ENCODE results near the gene ZNF814. TPM values are rescaled to one million over a fixed set of nuclear protein-coding genes. Genes with fewer than 3 reads are reported as not detected.

Gene ZNF814
- total RNA-seq, 1 experiment from 2014 or later = 3.1 TPM

- Mint-ChIP-seq H3K27me3 (ENCODE audit: insufficient read depth, unreplicated experiment) (no peaks in the 10 kb centered on the region), H3K36me3 (ENCODE audit: insufficient read depth, unreplicated experiment) (peaks cover 33% of the 10 kb centered on the region), H3K4me1 (ENCODE audit: insufficient read depth, unreplicated experiment) (peaks cover 42% of the 10 kb centered on the region), H3K4me3 (ENCODE audit: unreplicated experiment) (peak overlapping the region; percentile 3), H3K9me3 (ENCODE audit: unreplicated experiment) (no peaks in the 10 kb centered on the region), H3K27ac (ENCODE audit: low read depth, unreplicated experiment) (no peak overlapping the region)
- TF ChIP-seq CTCF (IDR thresholded peaks at IDR 0.05; ENCODE audit: unreplicated experiment) = no peak
- intact Hi-C loops (cut with micrococcal nuclease) = no loop called here
- DNase-seq (ENCODE audit: unreplicated experiment) = no peak
- CTCF ChIA-PET = interaction anchor here (0.7 to 1.2 kb wide), 4 partner anchors 19 to 713 kb away, joined by 3 to 4 read pairs (median 3); no protein-coding TSS in a partner anchor
- POLR2A ChIA-PET = interaction anchor here (0.6 to 8.0 kb wide), 9 partner anchors 14 to 365 kb away, joined by 3 to 65 read pairs (median 5); partner anchors contain the start of genes ZNF551, ZNF552, ZNF586 and ZNF587
- BruUV-seq (replicated peaks) = no TSS peak
These were observed 88.1 kb downstream of the ZNF814 start for GRCh38 chr19:57800696-57801095.

Other genes with a start within 250 kb of the ZNF814 start
- gene ZSCAN4, start 220.1 kb downstream of the ZNF814 start, total RNA-seq (2022) = not detected in 2 replicates
- gene ZNF551, start 207.1 kb downstream of the ZNF814 start, total RNA-seq (2022) = 5.8 and 6.8 TPM in 2 replicates
- not detected in 2 replicates for gene ZNF154, start 179.8 kb downstream of the ZNF814 start, total RNA-seq (2022)
- 1.9 TPM in 2 replicates for gene ZNF671, start 161.4 kb downstream of the ZNF814 start, total RNA-seq (2022)
- gene ZNF776, start 142.2 kb downstream of the ZNF814 start, total RNA-seq (2022) = 9.9 and 13.3 TPM in 2 replicates
- 13.4 and 13.9 TPM in 2 replicates for gene ZNF586, start 119.4 kb downstream of the ZNF814 start, total RNA-seq (2022)
- gene ZNF552, start 74.1 kb downstream of the ZNF814 start, total RNA-seq (2022) = 5.5 and 5.6 TPM in 2 replicates
- 19.0 and 19.4 TPM in 2 replicates for gene ZNF587B, start 58.7 kb downstream of the ZNF814 start, total RNA-seq (2022)
- gene ZNF587, start 39.2 kb downstream of the ZNF814 start, total RNA-seq (2022) = 32.4 and 34.2 TPM in 2 replicates
- 8.8 and 11.4 TPM in 2 replicates for gene ZNF417, start 27.6 kb upstream of the ZNF814 start, total RNA-seq (2022)
- gene ZNF418, start 46.4 kb upstream of the ZNF814 start, total RNA-seq (2022) = not detected in 2 replicates
- 0.54 and 0.69 TPM in 2 replicates for gene ZNF256, start 58.7 kb upstream of the ZNF814 start, total RNA-seq (2022)
- gene C19orf18, start 85.5 kb upstream of the ZNF814 start, total RNA-seq (2022) = not detected in 2 replicates
- gene ZNF606, start 113.8 kb upstream of the ZNF814 start, total RNA-seq (2022) = 0.71 and 0.98 TPM in 2 replicates
- gene ZSCAN1, start 145.0 kb upstream of the ZNF814 start, total RNA-seq (2022) = not detected in 2 replicates
- not detected in 2 replicates for gene ZNF135, start 170.2 kb upstream of the ZNF814 start, total RNA-seq (2022)
- gene ZSCAN18, start 209.2 kb upstream of the ZNF814 start, total RNA-seq (2022) = not detected in 2 replicates

All from MCF 10A (cell line).